Muscle of back (tissue), 13 donors: ENCODE results near the gene MYOZ3. TPM values are rescaled to one million over a fixed set of nuclear protein-coding genes. Genes with fewer than 3 reads are reported as not detected.

Experiments used
- DNase-seq, 3 donors: peaks; one replicate each; pipeline versions ENCODE4 v3.0.0 to v3.0.0-alpha.2; 2013
- long read RNA-seq, 9 donors: transcript quantifications; one replicate each; lab custom pipeline, GENCODE V29; 2026
- polyA plus RNA-seq, 10 donors: library from polyadenylated mRNA; unstranded; fragments of 120-200 nt; gene quantifications; one replicate each; pipeline ENCODE4 v1.2.1, GENCODE V29; 2013; ENCODE audit not compliant: insufficient read length in 10 of 10

MYOZ3 gene
- 10 to 100 TPM in 9 of 10 donors, 1 to 10 TPM in 1; 9.8 to 20.8 (median 12.3) TPM for polyA plus RNA-seq
- long read RNA-seq, donor 1, partial matches to known transcripts: 0 of 5 reads
- long read RNA-seq, donor 1, other reads (novel, unspliced or antisense): 0 of 5 reads
- long read RNA-seq, donor 2, partial matches to known transcripts: 0 of 4 reads
- long read RNA-seq, donor 2, other reads (novel, unspliced or antisense): 0 of 4 reads
- long read RNA-seq, donor 3: 0 reads
- long read RNA-seq, donor 4, partial matches to known transcripts: 0 of 2 reads
- long read RNA-seq, donor 4, other reads (novel, unspliced or antisense): 0 of 2 reads
- long read RNA-seq, donor 5, partial matches to known transcripts: 0 of 1 reads
- long read RNA-seq, donor 5, other reads (novel, unspliced or antisense): 0 of 1 reads
- long read RNA-seq, donor 6, partial matches to known transcripts: 0 of 2 reads
- long read RNA-seq, donor 6, other reads (novel, unspliced or antisense): 0 of 2 reads
- long read RNA-seq, donor 7, partial matches to known transcripts: 0 of 3 reads
- long read RNA-seq, donor 7, other reads (novel, unspliced or antisense): 0 of 3 reads
- long read RNA-seq, donor 8, partial matches to known transcripts: 0 of 1 reads
- long read RNA-seq, donor 8, other reads (novel, unspliced or antisense): 0 of 1 reads
- long read RNA-seq, donor 9, partial matches to known transcripts: 0 of 1 reads
- long read RNA-seq, donor 9, other reads (novel, unspliced or antisense): 0 of 1 reads

DNA sequence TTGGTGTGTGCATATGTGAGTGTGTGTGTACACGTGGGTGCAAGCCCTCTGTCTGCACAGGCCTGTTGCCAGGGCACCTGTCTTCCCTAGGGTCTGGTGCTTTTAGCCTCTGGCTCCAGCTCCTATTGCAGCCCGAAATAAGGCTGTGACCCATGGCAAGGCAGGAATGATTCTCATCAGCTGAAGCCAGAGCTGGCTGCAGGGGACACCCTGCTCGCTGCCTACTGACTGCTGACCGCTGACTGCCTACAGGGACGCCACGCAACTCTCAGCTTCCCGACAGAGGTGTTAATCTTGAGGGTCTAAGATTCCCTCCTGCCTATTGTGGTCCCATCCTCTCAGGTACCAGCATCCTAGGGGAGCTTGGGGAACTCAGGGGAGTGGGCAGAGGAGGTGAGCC is at the start of gene MYOZ3:
MYOZ3 (plus strand) TSS at position 166 of the 400 bp plus-strand sequence. CDS start 1,691 bp downstream, outside the sequence.
- peak in 1 of 3 donors; percentile 36 for DNase-seq

- DNase-seq: no peak
Measured at GRCh38 chr5:150612405-150612804, 48.6 kb upstream of the MYOZ3 start.

GRCh38 chr5:150612905-150613670 is 48.0 kb upstream of the MYOZ3 start:
- DNase-seq: no peak

- no peak for DNase-seq
Measured at GRCh38 chr5:150613991-150614660, 46.9 kb upstream of the MYOZ3 start.

DNA sequence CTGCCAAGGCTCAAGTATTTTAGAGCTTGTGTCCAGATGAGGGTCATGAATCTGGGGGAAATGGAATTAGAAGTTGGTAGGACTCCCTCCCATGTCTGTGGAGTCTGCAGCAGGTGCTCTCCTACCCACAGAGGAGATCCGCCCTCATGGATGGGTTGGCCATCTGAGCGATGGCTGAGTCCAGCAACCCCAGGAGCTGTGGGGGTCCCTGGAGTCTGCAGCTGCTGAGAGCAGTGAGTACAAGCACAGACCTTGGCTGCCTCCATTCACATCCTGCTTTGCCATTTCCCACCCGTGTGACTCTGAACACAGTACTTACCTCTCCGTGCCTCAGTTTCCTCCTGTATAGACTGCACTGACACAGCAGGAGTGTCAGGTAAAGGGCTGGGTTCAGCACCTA is 46.4 kb upstream of the MYOZ3 start:
- peak in 1 of 3 donors; percentile 88 for DNase-seq

- peak in 2 of 3 donors; percentile 82 to 90 for DNase-seq
Measured at GRCh38 chr5:150615141-150615699, 45.8 kb upstream of the MYOZ3 start.

GRCh38 chr5:150616024-150616470 is 45.0 kb upstream of the MYOZ3 start:
- DNase-seq: no peak

- DNase-seq: no peak
Measured at GRCh38 chr5:150616506-150616905, 44.5 kb upstream of the MYOZ3 start.

- no peak for DNase-seq
Measured at GRCh38 chr5:150618163-150618562, 42.9 kb upstream of the MYOZ3 start.

DNA sequence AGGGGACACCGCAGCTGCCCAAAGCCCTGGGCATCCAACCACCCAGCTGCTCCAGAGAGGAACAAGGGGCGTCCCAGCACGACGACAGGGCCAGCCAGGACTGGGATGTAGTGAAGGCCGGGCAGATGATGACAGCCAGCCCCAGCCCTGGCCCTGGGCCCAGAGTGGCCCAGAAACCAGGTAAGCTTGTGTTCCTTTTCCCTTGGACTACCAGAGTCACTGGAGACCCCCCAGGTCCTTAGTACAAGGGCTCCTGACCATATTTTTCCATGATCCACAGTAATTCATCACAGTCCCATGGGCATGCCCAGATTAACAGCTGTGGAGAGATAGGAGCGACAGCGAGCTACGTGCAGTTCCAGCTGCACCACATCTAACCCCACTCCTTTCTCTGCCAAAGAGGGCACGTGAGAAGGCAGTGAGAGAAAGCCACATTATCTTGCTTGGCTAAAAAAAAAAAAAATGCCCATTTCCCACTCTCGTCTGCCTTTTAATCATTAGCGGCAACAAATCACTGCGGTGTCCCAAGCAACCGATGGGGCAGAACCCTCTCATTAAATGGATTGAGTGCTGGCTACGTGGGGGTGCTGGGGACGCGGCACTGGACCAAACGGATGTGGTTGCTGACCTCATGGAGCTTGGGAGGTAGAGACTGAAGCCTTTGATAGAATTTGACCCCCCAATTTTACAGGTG is 42.3 kb upstream of the MYOZ3 start:
- peak in 1 of 3 donors; percentile 76 for DNase-seq

DNA sequence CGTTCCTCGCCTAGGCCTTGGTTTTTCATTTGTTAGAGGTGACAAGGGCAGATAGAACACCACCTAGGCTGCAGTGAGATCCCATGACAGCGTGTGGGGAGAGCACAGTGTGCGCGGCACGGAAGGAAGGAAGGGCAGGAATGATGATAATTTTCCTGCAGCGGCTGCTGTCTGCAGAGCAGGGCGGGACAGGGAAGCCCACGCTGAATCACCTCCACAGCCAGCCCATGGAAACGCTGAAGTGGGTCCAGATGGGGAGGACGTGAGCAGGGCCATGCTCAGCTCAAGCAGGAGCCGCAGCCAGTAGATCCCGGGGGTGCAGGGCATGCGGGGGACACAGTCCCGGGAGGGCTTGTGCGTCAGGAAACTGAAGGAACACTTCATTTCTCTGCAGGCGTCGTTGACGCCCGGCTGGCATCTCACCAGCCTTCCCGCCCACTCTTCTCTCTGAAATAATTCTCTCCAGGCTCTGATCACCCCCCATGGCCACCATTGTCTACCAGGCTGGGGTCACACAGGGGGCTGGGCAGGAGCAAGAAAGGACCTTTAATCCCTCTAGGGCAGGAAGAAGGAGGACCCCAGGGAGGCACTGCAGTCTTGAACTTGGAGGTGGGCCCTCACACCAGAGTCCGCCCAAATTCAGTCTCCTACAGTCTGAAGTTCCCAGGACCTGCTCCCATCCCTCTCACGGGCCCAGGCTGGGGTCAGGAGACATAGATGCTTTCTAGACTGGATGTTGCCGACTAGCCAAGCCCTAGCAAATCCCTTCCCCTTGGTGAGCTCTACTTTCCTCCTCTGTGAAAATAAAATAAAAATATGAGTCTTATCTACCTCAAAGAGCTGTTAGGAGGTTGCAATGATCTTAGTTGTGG is 41.5 kb upstream of the MYOZ3 start:
- DNase-seq: peak in 1 of 3 donors; percentile 68

- no peak for DNase-seq
Measured at GRCh38 chr5:150621301-150621700, 39.8 kb upstream of the MYOZ3 start.

DNA sequence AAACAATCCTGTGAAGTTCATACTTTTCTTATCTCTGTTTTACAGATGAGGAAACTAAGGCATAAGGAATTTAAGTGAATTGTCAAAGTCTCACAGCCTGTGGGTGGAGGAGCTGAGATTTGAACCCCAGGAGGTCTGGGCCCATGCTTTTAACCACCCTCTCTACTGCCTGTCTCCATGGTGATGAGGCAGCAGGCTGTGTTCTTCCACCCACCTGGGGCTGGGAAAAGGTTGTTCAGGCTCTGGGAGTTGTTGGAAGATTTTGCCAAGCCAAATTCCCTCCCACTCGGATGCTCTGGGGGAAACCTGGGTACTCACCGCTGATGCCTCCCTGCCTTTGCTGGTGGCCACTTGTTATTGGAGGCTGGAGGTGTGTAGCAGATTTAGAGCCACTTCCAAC is 38.9 kb upstream of the MYOZ3 start:
- DNase-seq: no peak

GRCh38 chr5:150623152-150623877 is 37.7 kb upstream of the MYOZ3 start:
- no peak for DNase-seq

GRCh38 chr5:150623878-150624216 is 37.2 kb upstream of the MYOZ3 start:
- no peak for DNase-seq

- no peak for DNase-seq
Measured at GRCh38 chr5:150624334-150625163, 36.5 kb upstream of the MYOZ3 start.

DNA sequence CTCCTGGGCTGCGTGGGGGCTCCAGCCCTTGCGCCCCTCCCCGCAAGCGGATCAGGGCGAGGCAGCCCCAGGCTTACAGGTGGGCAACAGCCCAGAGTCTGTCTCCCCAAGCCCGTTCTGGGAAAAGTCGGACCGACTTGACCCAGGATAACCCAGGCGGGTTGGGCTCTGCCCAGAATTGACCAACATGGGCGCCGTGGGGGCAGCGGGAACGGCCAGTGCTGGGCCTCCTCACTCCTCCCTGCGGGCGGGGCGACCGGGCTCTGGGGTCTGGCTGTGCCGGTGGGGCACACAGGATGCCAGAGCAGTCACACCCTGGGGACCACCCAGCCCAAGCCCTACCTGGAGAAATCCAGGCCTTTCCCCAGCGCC is 35.9 kb upstream of the MYOZ3 start:
- no peak for DNase-seq
